Endodermal cell (in vitro differentiated cells): ENCODE results near the gene LCN6. TPM values are rescaled to one million over a fixed set of nuclear protein-coding genes. Genes with fewer than 3 reads are reported as not detected.
A peak's percentile ranks its signal among the peaks of the same experiment; 100 is the strongest.
"Not testable (repeated sequence)": the region's sequence is repeated elsewhere in the genome, so short reads cannot be mapped to it uniquely, and the experiment has no call there.

Experiments
- DNase-seq: peaks from one replicate; pipeline ENCODE4 v3.0.0-alpha.2; 2017
- H3K27ac ChIP-seq: 2 replicates; pipeline ENCODE4 v1.5.1; 2013; ENCODE audit warnings: mild to moderate bottlenecking, low read depth, low read length, moderate library complexity
- H3K27me3 ChIP-seq: 2 replicates; pipeline ENCODE4 v1.6.1; 2013; ENCODE audit warnings: mild to moderate bottlenecking, low read length, moderate library complexity; ENCODE audit not compliant: insufficient read depth, control insufficient read depth, poor library complexity, severe bottlenecking
- H3K36me3 ChIP-seq: 2 replicates; pipeline ENCODE4 v1.7.0; 2013; ENCODE audit warnings: mild to moderate bottlenecking, low read length, moderate library complexity; ENCODE audit not compliant: control insufficient read depth, insufficient read depth
- H3K4me1 ChIP-seq: one replicate; pipeline ENCODE4 v1.7.0; 2013; ENCODE audit warnings: low read length; ENCODE audit not compliant: control insufficient read depth, insufficient read depth
- H3K4me3 ChIP-seq: 2 replicates; pipeline ENCODE4 v1.5.1; 2013; ENCODE audit warnings: mild to moderate bottlenecking, low read length, moderate library complexity
- H3K9ac ChIP-seq: 2 replicates; pipeline ENCODE4 v1.6.1; 2013; ENCODE audit warnings: mild to moderate bottlenecking, low read length, moderate library complexity; ENCODE audit not compliant: poor library complexity, severe bottlenecking; ENCODE audit errors: extremely low read depth
- H3K9me3 ChIP-seq: 2 replicates; pipeline ENCODE4 v1.6.1; 2013; ENCODE audit warnings: mild to moderate bottlenecking, low read length, moderate library complexity; ENCODE audit not compliant: control insufficient read depth
- H3K27ac Mint-ChIP-seq: 2 replicates; pipeline ENCODE4 v1.8.0; 2020; ENCODE audit warnings: mixed read lengths
- H3K27me3 Mint-ChIP-seq: 2 replicates; pipeline ENCODE4 v1.8.0; 2021; ENCODE audit warnings: mild to moderate bottlenecking, mixed read lengths; ENCODE audit not compliant: insufficient read depth
- H3K36me3 Mint-ChIP-seq: 2 replicates; pipeline ENCODE4 v1.8.0; 2020; ENCODE audit warnings: low read depth, mixed read lengths
- H3K4me1 Mint-ChIP-seq: 2 replicates; pipeline ENCODE4 v1.8.0; 2020; ENCODE audit warnings: mixed read lengths
- H3K4me3 Mint-ChIP-seq: 2 replicates; pipeline ENCODE4 v1.8.0; 2020; ENCODE audit warnings: mild to moderate bottlenecking, moderate library complexity, mixed read lengths
- H3K9me3 Mint-ChIP-seq: 2 replicates; pipeline ENCODE4 v1.8.0; 2020; ENCODE audit warnings: mild to moderate bottlenecking, mixed read lengths
- CTCF ChIP-seq: fragments of 200-600 bp; sonication (generic); conservative IDR thresholded peaks from 2 replicates; pipeline ENCODE4 v1.5.0; 2021; ENCODE audit warnings: antibody characterized with exemption, mild to moderate bottlenecking
- WGBS, 2 experiments: methylation state at CpG; one replicate each; pipeline versions ENCODE4 v1.1.5 to v1.1.7; 2013; ENCODE audit warnings: missing lambda C conversion rate in 2 of 2, mixed read lengths in 1 of 2; ENCODE audit not compliant: insufficient coverage in 1 of 2, insufficient read length in 1 of 2; 5-methylcytosine and 5-hydroxymethylcytosine counted together
- total RNA-seq, 2 donors: library from RNA; stranded (reverse); fragmentation: NEBNext Ultra II Directional in 1 of 2; extraction: Animal tissue kit (Norgen Biotek cat#: 25700) in 1 of 2; gene quantifications; 2 replicates in 1 of 2; 3 replicates in 1 of 2; pipeline ENCODE4 v1.2.1, GENCODE V29; 2021

Gene LCN6
- total RNA-seq, 2 donors from 2014 or later, result not detected

DNA sequence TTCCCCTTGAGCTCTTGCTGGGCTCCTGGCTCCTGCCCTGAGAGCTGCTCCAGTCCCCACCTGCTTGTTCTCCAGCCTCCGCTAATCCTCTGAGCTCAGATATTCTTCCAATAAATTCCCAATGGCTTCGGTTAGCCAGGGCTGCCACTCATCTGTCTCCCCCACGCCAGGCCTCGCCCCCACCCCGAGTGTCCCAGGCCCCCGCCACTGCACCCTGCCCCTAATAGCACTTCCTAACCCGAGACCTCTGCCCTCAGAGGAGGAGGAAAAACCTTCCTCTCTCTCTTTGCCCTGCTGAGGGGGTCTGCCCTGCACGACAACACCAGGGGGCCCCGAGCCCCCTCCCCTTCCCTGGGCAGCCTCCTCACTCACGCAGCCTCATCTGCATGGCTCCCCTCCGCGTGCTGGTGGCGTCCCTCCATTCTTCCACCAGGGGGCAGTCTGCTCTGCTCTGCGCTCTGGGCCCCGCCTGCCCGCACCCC is 21.4 kb upstream of the LCN6 start:
- no peak overlapping the region for H3K27ac Mint-ChIP-seq
- peaks cover 9% of the 10 kb centered on the region for H3K27me3 Mint-ChIP-seq
- no peaks in the 10 kb centered on the region for H3K36me3 ChIP-seq
- peak; percentile 92 for DNase-seq
- no peaks in the 10 kb centered on the region for H3K27me3 ChIP-seq
- no peak overlapping the region for H3K9ac ChIP-seq
- 27 to 30% methylated on average over 5 to 11 of the region's 16 CpGs for WGBS, 2 experiments
- H3K36me3 Mint-ChIP-seq, result no peaks in the 10 kb centered on the region
- H3K4me1 ChIP-seq, result no peaks in the 10 kb centered on the region
- peak; percentile 71 for TF ChIP-seq CTCF
- H3K9me3 Mint-ChIP-seq, result peaks cover 26% of the 10 kb centered on the region
- H3K27ac ChIP-seq, result no peak overlapping the region
- H3K9me3 ChIP-seq, result peaks cover 18% of the 10 kb centered on the region
- no peak overlapping the region for H3K4me3 ChIP-seq
- no peaks in the 10 kb centered on the region for H3K4me1 Mint-ChIP-seq
- peak overlapping the region; percentile 49 for H3K4me3 Mint-ChIP-seq

DNA sequence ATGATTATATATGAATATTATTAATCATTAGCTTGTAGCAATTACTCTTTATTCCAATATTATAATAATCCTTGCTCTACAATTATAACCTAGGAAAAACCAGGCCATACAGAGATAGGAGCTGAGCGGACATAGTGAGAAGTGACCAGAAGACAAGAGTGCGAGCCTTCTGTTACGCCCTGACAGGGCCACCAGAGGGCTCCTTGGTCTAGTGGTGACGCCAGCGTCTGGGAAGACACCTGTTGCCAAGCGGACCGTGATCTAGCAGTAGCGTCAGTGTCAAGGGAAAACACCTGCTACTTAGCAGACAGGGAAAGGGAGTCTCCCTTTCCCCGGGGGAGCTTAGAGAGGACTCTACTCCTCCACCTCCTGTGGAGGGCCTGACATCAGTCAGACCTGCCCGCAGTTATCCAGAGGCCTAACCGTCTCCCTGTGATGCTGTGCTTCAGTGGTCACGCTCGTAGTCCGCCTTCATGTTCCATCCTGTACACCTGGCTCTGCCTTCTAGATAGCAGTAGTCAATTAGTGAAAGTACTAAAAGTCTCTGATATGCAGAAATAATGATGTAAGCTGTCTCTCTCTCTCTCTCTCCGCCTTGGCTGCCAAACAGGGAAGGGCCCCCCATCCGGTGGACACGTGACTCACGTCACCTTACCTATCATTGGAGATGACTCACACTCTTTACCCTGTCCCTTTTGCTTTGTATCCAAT is 18.2 kb upstream of the LCN6 start:
- not testable (repeated sequence) for H3K36me3 Mint-ChIP-seq, H3K4me3 ChIP-seq, H3K9me3 Mint-ChIP-seq, H3K27ac ChIP-seq, H3K27me3 ChIP-seq, H3K4me1 ChIP-seq, H3K9ac ChIP-seq, H3K4me3 Mint-ChIP-seq, H3K4me1 Mint-ChIP-seq, H3K36me3 ChIP-seq, H3K27me3 Mint-ChIP-seq, H3K9me3 ChIP-seq, H3K27ac Mint-ChIP-seq
- peak; percentile 87 for DNase-seq
- 57 to 64% methylated on average over 12 to 17 of the region's 18 CpGs for WGBS, 2 experiments
- TF ChIP-seq CTCF, result peak; percentile 83

DNA sequence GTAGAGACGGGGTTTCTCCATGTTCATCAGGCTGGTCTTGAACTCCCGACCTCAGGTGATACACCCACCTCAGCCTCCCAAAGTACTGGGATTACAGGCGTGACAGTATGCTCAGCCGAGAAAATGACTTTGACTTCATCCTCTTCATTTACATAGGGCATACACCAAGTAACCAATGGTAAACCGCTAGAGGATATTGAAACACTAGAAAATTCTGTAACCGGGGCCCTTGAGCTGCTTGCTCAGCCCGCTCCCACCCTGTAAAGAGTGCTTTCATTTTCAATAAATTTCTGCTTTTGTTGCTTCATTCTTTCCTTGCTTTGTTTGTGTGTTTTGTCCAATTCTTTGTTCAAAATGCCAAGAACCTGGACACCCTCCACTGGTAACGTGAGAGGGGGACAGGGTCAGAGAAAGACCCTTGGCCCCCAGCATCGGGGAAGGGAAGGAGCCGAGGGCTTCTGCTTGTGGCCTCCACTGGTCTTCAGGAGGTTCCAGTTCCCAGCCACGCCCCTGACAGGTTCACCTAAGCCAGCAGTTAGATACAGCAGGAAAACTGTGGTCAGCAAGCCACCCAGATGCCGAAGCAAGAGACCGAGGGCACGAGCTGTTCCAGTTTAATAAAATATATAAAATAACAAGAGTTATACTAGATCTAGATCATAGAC is 17.6 kb upstream of the LCN6 start:
- not testable (repeated sequence) for H3K27me3 ChIP-seq, H3K9me3 ChIP-seq, H3K9me3 Mint-ChIP-seq, H3K27ac Mint-ChIP-seq, H3K4me3 Mint-ChIP-seq, DNase-seq, H3K36me3 Mint-ChIP-seq, H3K27me3 Mint-ChIP-seq, H3K36me3 ChIP-seq, H3K9ac ChIP-seq, H3K4me1 ChIP-seq, H3K4me1 Mint-ChIP-seq, H3K4me3 ChIP-seq, H3K27ac ChIP-seq
- 86 to 90% methylated on average over 8 to 11 of the region's 14 CpGs for WGBS, 2 experiments
